NCI-H2196 (cell line): ENCODE measurements around the gene SPAG7.
"Not testable (repeated sequence)": the region's sequence is repeated elsewhere in the genome, so short reads cannot be mapped to it uniquely, and the experiment has no call there.

Experiments
- DNase-seq: peaks from one replicate; lab custom pipeline; 2025; ENCODE audit not compliant: unreplicated experiment; lab: John Stamatoyannopoulos, UW

SPAG7 gene

DNA sequence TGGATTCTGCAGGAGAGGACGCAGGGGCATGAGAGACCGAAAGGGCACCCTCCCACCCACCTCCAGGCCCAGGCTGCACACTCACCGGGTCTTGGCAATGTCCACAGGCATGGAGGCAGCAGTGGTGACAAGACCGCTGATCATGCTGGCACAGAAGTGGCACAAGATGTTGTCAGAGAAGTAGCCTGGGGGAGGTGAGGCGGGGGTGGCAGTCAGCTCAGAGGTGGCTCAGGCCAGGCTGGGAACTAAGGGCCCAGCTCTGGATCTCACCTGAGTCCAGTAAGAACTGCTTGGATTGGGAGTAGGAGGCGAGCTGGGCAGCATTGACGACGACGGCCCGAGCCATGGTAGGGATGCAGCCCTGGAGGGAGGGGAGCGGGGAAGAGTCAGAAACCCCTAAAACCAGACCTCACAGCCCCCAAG is 29.5 kb downstream of the SPAG7 start:
- DNase-seq = no peak

DNA sequence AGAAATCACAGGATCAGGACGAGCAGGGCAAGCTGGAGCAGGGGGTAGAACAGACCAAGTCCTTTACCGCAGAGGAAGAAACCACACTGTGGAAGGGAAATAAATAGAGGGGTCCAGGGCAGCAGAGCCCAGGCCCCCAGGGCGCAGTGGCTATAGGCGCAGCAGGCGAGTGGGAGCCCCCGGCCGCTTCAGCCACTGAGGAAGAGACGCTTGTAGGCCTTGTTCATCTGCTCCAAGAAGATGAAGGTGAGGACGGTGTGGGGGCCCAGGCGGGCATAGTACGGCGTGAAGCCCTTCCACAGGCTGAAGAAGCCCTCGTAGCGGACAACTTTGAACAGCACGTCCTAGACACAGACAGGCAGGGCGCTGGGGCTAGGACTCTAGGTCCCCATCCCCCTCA is 30.1 kb downstream of the SPAG7 start:
- DNase-seq = no peak

DNA sequence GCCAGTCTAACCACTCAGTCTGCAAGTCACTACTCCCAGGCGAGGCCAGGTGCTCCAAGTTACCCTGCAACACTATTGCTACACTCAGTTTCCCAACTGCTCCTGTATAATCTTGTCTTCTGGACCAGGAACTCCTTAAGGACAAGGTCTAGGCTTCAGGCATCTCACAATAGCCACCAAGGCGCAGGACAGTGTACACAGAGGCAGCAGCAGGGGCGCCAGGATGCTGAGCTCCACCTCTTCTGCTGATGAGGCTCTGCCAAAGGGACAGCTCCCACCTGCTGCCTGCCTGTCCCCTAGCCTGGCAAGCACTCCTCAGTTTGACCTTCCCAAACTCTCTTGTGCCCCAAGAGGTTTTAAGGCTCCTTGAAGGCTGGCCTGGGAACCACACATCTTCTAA is 31.2 kb downstream of the SPAG7 start:
- DNase-seq = no peak

DNA sequence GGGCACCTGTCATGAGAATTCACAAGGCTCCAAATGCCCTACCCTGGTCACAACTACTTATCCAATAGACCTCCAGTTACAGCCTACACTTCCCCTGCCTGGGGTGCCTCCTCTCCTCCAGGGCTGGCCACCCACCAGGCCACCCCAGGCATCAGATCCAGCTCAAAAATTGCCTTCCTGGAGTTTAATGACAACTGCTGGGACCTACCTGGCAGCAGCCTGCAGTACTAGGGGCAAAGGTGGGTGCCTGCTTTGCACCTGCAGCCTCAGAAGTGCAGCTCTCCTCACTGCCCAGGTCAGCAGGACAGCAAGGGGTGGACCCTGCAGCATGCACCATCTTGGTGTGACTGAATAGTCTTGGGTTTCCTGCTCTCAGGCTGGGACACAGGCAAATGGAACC is 32.0 kb downstream of the SPAG7 start:
- DNase-seq = no peak

DNA sequence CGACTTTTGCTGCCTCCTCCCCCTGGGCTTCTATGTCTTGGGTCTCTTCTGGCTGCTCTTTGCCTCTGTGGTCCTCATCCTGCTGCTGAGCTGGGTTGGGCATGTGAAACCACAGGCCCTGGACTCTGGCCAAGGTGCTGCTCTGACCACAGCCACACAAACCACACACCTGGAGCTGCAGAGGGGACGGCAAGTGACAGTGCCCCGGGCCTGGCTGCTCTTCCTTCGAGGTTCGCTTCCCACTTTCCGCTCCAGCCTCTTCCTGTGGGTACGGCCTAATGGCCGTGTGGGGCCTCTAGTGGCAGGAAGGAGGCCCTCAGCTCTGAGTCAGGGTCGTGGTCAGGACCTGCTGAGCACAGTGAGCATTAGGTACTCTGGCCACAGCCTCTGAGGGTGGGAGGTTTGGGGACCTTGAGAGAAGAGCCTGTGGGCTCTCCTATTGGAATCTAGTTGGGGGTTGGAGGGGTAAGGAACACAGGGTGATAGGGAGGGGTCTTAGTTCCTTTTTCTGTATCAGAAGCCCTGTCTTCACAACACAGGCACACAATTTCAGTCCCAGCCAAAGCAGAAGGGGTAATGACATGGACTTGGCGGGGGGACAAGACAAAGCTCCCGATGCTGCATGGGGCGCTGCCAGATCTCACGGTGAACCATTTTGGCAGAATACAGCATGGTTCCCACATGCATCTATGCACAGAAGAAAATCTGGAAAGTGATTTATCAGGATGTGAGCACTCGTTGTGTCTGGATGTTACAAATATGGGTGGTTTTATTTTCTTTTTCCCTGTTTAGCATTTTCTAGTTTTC is 33.2 kb downstream of the SPAG7 start:
- DNase-seq = peak; percentile 21

DNA sequence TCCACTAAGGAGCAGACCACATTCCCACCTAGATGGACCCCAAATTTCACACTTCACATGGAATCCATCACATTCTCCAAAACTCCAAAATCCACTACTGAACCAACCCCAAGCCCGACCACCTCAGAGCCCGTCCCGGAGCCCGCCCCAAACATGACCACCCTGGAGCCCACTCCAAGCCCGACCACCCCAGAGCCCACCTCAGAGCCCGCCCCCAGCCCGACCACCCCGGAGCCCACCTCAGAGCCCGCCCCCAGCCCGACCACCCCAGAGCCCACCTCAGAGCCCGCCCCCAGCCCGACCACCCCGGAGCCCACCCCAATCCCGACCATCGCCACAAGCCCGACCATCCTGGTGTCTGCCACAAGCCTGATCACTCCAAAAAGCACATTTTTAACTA is 34.0 kb downstream of the SPAG7 start:
- DNase-seq = no peak

DNA sequence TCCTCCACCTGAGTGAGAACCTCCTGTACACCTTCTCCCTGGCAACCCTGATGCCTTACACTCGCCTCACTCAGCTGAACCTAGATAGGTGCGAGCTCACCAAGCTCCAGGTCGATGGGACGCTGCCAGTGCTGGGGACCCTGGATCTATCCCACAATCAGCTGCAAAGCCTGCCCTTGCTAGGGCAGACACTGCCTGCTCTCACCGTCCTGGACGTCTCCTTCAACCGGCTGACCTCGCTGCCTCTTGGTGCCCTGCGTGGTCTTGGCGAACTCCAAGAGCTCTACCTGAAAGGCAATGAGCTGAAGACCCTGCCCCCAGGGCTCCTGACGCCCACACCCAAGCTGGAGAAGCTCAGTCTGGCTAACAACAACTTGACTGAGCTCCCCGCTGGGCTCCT is 34.9 kb downstream of the SPAG7 start:
- DNase-seq = no peak

DNA sequence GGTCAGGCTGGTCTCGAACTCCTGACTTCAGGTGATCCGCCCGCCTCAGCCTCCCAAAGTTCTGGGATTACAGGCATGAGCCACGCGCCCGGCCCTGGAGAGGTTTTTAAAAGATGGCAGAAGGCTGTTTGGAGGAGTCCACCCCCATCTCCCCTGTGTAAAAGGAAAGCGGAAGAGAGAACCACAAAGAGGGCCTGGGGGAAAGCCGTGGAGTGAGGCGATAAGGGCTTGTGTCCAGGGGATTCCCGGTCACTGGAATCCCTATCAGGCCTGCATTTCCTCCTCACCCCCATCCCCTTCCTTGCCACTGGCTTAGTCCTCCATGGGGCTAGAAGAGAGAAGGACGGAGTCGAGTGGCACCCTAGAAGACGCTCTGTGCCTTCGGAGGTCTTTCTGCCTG is 35.7 kb downstream of the SPAG7 start, which contains the start of gene GP1BA:
Gene GP1BA (plus strand): TSS at position 315 of the 400 bp plus-strand sequence. CDS start 328 bp downstream, outside the sequence.
- no peak for DNase-seq

DNA sequence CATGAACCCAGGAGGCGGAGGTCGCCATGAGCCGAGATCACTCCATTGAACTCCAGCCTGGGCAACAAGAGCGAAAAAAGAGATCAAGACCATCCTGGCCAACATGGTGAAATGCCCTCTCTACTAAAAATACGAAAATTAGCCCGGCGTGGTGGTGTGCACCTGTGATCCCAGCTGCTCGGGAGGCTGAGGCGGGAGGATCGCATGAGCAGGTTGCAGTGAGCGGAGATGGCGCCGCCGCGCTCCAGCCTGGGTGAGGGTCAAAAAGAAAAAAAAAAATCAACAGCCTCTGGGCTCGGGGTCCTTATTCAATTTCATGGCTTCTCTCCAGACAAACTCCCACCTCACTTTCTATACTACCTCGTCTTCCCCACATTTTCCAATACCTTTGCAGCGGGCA is 38.7 kb downstream of the SPAG7 start:
- no peak for DNase-seq

DNA sequence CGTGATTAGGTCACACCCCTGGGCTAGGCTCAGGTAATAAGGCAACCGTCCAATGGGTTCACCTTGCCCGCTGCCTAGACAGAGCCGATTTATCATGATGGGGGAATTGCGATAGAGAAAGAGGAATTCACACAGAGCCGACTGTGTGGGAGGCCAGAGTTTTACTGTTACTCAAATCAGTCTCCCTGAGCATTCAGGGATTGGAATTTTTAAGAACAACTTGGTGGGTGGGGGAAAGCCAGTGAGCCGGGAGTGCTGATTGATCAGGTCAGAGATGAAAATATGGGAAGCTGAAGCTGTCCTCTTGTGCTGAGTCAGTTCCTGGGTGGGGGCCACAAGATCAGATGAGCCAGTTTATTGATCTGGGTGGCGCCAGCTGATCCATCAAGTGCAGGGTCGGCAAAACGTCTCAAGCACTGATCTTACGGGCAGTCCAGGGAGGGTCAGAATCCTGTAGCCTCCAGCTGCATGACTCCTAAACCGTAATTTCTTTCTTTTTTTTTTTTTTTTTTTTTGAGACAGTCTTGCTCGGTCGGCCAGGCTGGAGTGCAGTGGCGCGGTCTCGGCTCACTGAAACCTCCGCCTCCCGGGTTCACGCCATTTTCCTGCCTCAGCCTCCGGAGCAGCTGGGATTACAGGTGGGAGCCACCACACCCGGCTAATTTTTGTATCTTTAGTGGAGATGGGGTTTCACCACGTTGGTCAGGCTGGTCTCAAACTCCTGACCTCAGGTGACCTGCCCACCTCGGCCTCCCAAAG is 40.9 kb downstream of the SPAG7 start:
- not testable (repeated sequence) for DNase-seq

DNA sequence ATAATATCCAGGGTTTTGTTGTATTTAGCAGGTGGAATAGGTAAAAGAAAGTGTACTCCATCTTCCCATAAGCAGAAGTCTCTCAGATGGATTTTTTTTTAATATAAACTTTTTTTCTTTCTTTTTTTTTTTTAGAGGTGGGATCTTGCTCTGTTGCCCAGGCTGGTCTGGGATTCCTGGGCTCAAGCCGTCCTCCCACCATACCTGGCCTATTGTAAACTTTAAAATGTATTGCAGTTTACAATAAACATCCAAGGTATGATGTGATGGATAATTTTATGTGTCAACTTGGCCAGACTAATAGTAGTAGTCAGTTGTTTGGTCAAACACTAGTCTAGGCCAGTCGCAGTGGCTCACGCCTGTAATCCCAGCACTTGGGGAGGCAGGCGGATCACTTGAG is 46.3 kb downstream of the SPAG7 start:
- DNase-seq = no peak

DNA sequence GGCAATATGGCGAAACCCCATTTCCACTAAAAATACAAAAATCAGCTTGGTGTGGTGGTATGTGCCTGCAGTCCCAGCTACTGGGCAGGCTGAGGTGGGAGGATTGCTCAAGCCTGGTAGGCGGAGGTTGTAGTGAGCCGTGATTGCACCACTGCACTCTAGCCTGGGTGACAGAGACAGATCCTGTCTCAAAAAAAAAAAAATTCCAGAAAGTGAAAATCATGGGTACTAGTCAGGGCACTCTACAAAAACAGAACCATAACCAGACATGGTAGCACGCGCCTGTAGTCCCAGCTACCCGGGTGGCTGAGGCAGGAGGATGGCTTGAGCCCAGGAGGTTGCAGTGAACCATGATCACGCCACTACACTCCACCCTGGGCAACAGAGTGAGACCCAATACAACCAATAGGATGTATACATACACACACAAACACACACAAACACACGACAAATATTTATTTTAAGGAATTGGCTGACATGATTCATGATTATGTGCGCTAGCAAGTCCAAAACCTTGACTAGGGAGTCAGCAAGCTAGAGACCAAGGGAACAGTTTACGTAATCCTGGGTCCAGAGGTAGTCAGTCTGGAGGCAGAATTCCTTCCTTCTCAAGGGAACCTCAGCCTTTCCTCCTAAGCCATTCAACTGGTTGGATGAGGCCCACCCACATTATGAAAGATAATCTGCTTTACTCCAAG is 47.1 kb downstream of the SPAG7 start:
- DNase-seq = no peak

DNA sequence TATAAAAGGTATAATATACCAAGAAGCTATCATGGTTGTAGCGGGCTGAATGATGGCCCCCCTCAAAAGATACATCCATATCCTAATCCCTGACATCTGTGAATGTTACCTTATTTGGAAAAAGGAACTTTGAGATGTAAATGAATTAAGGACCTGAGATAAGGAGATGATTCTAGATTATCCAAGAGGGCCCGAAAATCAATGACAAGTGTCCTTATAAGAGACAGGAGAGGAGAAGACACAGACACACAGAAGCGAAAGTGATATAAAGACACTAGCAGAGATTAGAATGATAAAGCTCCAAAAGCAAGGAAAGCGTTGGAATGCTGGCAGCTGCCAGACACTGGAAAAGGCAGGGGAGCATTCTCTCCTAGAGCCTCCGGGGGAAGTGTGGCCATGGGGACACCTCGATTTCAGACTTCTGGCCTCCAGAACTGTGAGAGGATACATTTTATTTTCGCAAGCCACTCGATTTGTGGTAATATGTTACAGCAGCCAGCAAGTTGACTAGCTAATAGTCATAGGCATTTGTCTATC is 48.0 kb downstream of the SPAG7 start:
- no peak for DNase-seq

DNA sequence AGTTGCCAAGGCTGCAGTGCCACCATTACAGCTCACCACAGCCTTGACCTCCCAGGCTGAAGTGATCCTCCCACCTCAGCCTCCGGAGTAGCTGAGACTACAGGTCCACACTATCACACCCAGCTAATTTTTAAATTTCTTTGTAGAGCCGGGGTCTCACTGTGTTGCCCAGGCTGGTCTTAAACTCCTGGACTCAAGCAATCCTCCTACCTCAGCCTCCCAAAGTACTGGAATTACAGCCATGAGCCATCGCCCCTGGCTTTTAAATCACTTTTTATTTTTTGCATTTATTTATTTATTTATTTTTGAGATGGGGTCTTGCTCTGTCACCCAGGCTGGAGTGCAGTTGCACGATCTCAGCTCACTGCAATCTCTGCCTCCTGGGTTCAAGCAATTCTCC is 53.1 kb downstream of the SPAG7 start:
- DNase-seq = not testable (repeated sequence)

DNA sequence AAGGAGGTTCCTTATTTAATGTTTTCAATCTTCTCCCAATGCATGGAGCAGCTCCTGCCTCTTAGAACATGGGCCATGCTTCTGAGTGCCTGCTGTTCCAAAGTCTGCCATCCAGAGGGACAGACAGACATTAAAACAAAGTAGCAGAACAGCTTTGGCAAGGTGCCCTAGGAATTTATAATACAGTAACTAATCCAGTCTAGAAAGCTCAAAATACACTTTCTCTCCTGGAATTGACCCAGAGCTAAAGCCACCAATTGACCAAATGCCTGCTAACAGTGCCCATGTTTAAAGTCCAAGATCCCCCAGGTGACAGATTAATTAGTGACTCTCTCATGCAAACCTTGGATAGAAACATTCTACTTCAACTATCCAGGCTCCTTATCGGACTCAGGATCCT is 53.6 kb downstream of the SPAG7 start:
- DNase-seq = no peak
